T-cell (primary cell): Measurements from ENCODE around the gene ERICH2. TPM values are rescaled to one million over a fixed set of nuclear protein-coding genes. Genes with fewer than 3 reads are reported as not detected.

Source experiments
- ATAC-seq, 4 experiments: fragments of 200-7000 bp in 3 of 4; fragments of 150-1000 bp in 1 of 4; cut with Tn5 transposase; replicated peaks in 1 of 4; 1 replicate in 3 of 4; 2 replicates in 1 of 4; pipeline ENCODE4 v1.10.0; 2021; ENCODE audit warnings: moderate library complexity in 3 of 4, mild to moderate bottlenecking in 2 of 4, moderate number of reproducible peaks in 1 of 4
- CTCF ChIA-PET, 2 donors: fragments of 300-600 bp; sonication (Branson Sonifier 250); formaldehyde crosslinking; loops; one replicate each; lab custom pipeline; 2022; ENCODE audit warnings: antibody characterized with exemption in 2 of 2; lab: Charles Lee
- POLR2A ChIA-PET, 2 donors: fragments of 300-600 bp; sonication (Branson Sonifier 250); formaldehyde crosslinking; loops; one replicate each; lab custom pipeline; 2022; ENCODE audit warnings: antibody characterized with exemption in 2 of 2; lab: Charles Lee
- DNase-seq, 35 experiments: peaks; one replicate each; pipeline versions ENCODE4 v3.0.0 to v3.0.0-alpha.2; 2013 to 2023
- H3K27ac ChIP-seq: one replicate; pipeline ENCODE4 v1.5.1; 2013; ENCODE audit warnings: low read length
- H3K27me3 ChIP-seq, 2 experiments: replicated peaks in 1 of 2; 1 replicate in 1 of 2; 2 replicates in 1 of 2; pipeline versions ENCODE4 v1.6.1 to v1.7.0; 2013; ENCODE audit warnings: low read length in 1 of 2, mixed read lengths in 1 of 2; ENCODE audit not compliant: control insufficient read depth in 2 of 2, insufficient read depth in 2 of 2; ENCODE audit errors: extremely low read depth in 1 of 2
- H3K36me3 ChIP-seq, 2 donors: 1 replicate in 1 of 2; 2 replicates in 1 of 2; pipeline versions ENCODE4 v1.6.1 to v1.7.0; 2013; ENCODE audit warnings: low read length in 1 of 2; ENCODE audit not compliant: control insufficient read depth in 2 of 2, insufficient read depth in 1 of 2; ENCODE audit errors: extremely low read depth in 1 of 2
- H3K4me1 ChIP-seq, 2 experiments: 1 replicate in 1 of 2; 2 replicates in 1 of 2; pipeline versions ENCODE4 v1.6.1 to v1.7.0; 2013; ENCODE audit warnings: low read length in 2 of 2, mixed read lengths in 1 of 2; ENCODE audit not compliant: insufficient read depth in 2 of 2, control insufficient read depth in 1 of 2; ENCODE audit errors: extremely low read depth in 1 of 2
- H3K4me3 ChIP-seq, 2 donors: 1 replicate in 1 of 2; 2 replicates in 1 of 2; pipeline versions ENCODE4 v1.5.1 to v1.7.0; 2013; ENCODE audit warnings: mild to moderate bottlenecking in 2 of 2, low read length in 1 of 2, moderate library complexity in 1 of 2; ENCODE audit not compliant: control insufficient read depth in 1 of 2; ENCODE audit errors: extremely low read depth in 1 of 2
- H3K9me3 ChIP-seq: 2 replicates; pipeline ENCODE4 v1.7.0; 2013
- H3K27ac Mint-ChIP-seq, 2 donors: one replicate each; pipeline ENCODE4 v1.8.0; 2020 to 2021; ENCODE audit warnings: mild to moderate bottlenecking in 2 of 2, mixed read lengths in 2 of 2
- H3K27me3 Mint-ChIP-seq, 2 donors: one replicate each; pipeline ENCODE4 v1.8.0; 2021 to 2022; ENCODE audit warnings: mixed read lengths in 2 of 2
- H3K36me3 Mint-ChIP-seq: one replicate; pipeline ENCODE4 v1.8.0; 2021; ENCODE audit warnings: mixed read lengths
- H3K4me1 Mint-ChIP-seq, 3 donors: one replicate each; pipeline ENCODE4 v1.8.0; 2020 to 2022; ENCODE audit warnings: mixed read lengths in 3 of 3, mild to moderate bottlenecking in 1 of 3
- H3K4me3 Mint-ChIP-seq, 3 donors: one replicate each; pipeline ENCODE4 v1.8.0; 2020 to 2022; ENCODE audit warnings: mild to moderate bottlenecking in 3 of 3, mixed read lengths in 3 of 3, moderate library complexity in 3 of 3
- H3K9me3 Mint-ChIP-seq, 3 donors: one replicate each; pipeline ENCODE4 v1.8.0; 2020 to 2022; ENCODE audit warnings: mixed read lengths in 3 of 3
- WGBS: methylation state at CpG from one replicate; pipeline ENCODE4 v1.1.5; 2013; ENCODE audit warnings: missing lambda C conversion rate; ENCODE audit not compliant: insufficient coverage; 5-methylcytosine and 5-hydroxymethylcytosine counted together
- total RNA-seq, 35 experiments: library from RNA in 6 of 35; stranded (reverse) in 6 of 35; fragments of 120-200 nt in 1 of 35; gene quantifications; one replicate each; pipeline versions ENCODE4 v1.2.1 to v1.2.4 and lab custom pipeline; 2013 to 2026

ERICH2 gene
- total RNA-seq, 5 donors from 2014 or later (not counting 1 experiment from before 2014, with no cell fraction given) = not detected

DNA sequence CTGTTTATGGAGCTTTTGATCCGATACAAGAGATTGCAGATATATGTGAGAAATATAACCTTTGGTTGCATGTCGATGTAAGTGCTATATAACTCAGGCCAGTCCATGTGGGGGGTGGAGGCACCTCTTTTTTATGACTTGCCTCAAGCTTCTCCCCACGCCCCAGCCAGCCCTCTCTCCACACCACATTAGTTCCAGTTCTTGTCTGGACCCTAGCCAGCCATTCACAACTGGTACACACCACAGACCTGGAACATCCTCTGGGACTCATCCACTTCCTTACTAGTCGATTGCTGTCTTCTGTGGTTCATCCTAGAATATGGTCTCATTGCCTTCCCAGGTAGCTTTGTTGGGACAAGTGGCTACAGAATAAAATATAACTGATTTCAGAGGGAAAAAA is 77.5 kb downstream of the ERICH2 start:
- Histone ChIP-seq H3K9me3 (no peaks in the 10 kb centered on the region), H3K36me3 (no peaks in the 10 kb centered on the region), H3K4me3 (no peak overlapping the region), H3K27me3 (peaks cover 0 to 3% of the 10 kb centered on the region in 2 experiments), H3K4me1 (peaks cover 3 to 6% of the 10 kb centered on the region in 2 experiments), H3K27ac (no peak overlapping the region)
- Mint-ChIP-seq H3K4me3 (no peak overlapping the region), H3K36me3 (no peaks in the 10 kb centered on the region), H3K9me3 (no peaks in the 10 kb centered on the region), H3K4me1 (peaks cover 9 to 13% (median 13%) of the 10 kb centered on the region in 3 donors), H3K27ac (no peak overlapping the region), H3K27me3 (peaks cover 5 to 6% of the 10 kb centered on the region in 2 donors)
- WGBS = 17% methylated on average over 1 of the region's 4 CpGs
- ChIA-PET CTCF (no interaction called here), POLR2A (no interaction called here)
- DNase-seq (no peak), ATAC-seq (no peak)

Other genes starting within 250 kb of the ERICH2 start
- gene SP5, start 55.0 kb upstream of the ERICH2 start, total RNA-seq = not detected
- under 1 TPM in 1 of 5 donors, not detected in 4; 0.09 TPM for gene GAD1, start 46.5 kb downstream of the ERICH2 start, total RNA-seq
- gene GORASP2, start 158.9 kb downstream of the ERICH2 start, total RNA-seq = 10 to 100 TPM; 61.6 to 81.1 (median 71.0) TPM